GM20431 (cell line): ENCODE data around the gene COL26A1.

Source experiments
- in situ Hi-C: fragments of 300-500 bp; cut with MseI, MboI; formaldehyde crosslinking; loops from one replicate; pipeline ENCODE4 v1.15.0; 2020; ENCODE audit warnings: low sequenced_read_pairs; ENCODE audit not compliant: unreplicated experiment

Gene COL26A1

GRCh38 chr7:101368422-101369165, 5.9 kb downstream of the COL26A1 start:
- in situ Hi-C loops = no loop called here

DNA sequence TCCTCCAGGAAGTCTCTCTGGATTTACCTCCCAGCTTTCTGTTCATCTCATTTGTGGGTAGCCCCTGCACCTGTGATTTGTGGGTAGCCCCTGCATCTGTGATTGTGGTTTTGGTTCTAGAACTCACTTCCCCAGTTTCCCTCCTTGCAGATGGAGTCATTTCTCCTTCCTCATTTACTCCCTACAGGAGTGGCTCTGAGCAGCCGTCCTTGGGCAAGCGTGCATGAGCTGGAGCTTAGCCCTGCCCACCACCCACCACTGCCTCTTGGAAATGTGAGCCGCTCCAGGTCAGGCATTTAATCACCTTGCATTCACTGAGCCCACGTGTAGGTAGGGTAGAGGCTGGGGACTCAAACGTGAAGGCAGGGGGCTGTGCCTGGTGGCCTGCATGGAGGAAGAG, 8.2 kb downstream of the COL26A1 start:
- in situ Hi-C loops = no loop called here

- in situ Hi-C loops = no loop called here
Observed at GRCh38 chr7:101373812-101374614, 11.3 kb downstream of the COL26A1 start.

- in situ Hi-C loops = no loop called here
Observed at GRCh38 chr7:101374990-101375389, 12.3 kb downstream of the COL26A1 start.

- in situ Hi-C loops = no loop called here
Observed at GRCh38 chr7:101376601-101377000, 13.9 kb downstream of the COL26A1 start.

DNA sequence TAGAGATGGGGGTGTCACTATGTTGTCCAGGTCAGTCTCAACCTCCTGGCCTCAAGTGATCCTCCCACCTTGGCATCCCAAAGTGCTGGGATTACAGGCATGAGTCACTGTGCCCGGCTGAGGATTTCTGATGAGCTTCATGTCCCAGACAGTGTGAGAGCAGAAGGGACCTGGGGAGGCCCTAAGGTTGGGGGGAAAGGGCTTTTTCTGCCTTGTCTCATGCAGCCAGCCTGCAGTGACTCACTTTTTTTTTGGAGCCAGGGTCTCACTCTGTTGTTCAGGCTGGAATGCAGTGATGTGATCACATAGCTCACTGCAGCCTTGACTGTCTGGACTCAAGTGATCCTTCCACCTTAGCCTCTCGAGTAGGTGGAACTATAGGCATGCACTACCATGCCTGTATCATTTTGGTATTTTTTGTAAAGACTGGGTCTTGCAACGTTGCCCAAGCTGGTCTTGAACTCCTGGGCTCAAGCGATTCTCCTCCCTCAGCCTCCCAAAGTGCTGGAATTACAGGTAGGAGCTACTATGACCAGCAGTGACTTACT, 14.6 kb downstream of the COL26A1 start:
- in situ Hi-C loops = no loop called here

DNA sequence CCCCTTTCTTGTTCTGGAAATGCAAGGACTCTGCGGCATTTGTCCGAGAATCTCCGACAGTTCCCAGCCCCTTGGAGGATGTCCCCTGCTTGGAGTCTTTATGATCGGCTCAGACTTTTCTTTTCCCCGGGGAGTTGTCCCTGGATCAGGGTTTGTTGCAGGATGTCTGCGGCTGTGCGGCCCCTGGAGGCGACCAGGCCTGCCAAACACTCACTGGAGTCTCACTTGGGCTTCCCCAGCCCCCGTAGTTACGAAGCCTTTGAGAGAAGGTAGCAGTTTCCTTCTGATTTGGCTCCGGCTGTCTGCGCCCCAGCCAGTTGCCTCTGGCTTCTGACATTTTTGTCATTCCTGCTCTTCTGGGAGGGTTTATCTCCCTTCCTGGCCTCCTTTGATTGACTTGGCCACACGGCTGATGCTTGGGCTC, 16.1 kb downstream of the COL26A1 start:
- in situ Hi-C loops = no loop called here

GRCh38 chr7:101379302-101379701, 16.6 kb downstream of the COL26A1 start:
- in situ Hi-C loops = no loop called here

DNA sequence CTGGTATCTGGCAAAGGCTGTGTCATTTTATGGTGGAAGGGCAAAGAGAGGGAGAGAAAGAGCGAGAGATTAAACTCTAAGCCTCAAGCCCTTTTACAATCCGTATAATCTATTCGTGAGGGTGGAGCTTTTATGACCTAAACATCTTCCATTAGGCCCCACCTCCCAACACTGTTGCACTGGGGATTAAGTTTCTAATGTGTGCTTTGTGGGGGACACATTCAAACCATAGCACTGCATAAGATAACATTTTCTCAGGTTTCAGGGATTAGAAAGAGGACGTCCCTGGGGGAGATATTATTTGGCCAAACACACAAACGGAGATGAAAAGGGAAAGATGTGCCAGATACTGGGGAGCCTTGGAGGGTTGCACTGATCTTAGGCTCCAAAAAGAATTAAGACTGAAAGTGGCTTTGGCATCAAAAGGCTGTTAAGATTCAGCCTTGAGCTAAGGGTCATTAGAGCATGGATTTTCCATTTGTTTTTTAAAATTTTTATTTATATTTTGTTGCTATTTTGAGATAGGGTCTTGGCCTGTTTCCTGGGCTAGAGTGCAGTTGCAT, 19.0 kb downstream of the COL26A1 start:
- in situ Hi-C loops = no loop called here

DNA sequence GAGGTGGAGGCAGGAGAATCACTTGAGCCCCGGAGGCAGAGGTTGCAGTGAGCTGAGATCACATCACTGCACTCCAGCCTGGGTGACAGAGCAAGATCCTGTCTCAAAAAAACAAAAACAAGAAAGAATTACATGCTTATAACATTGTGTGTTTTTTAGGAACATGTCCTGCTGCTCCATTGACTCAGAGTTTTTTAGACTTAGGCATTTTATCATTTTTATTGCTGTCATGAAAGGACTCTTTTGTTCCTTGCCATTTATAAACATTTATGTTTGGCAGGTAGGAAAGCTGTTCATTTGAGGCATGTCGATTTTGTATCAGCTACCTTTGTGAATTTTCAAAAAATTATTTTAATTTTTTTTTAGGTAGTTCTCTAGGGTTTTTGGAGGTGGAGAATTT, 20.3 kb downstream of the COL26A1 start:
- in situ Hi-C loops = no loop called here

- in situ Hi-C loops = no loop called here
Observed at GRCh38 chr7:101386177-101386557, 23.5 kb downstream of the COL26A1 start.

DNA sequence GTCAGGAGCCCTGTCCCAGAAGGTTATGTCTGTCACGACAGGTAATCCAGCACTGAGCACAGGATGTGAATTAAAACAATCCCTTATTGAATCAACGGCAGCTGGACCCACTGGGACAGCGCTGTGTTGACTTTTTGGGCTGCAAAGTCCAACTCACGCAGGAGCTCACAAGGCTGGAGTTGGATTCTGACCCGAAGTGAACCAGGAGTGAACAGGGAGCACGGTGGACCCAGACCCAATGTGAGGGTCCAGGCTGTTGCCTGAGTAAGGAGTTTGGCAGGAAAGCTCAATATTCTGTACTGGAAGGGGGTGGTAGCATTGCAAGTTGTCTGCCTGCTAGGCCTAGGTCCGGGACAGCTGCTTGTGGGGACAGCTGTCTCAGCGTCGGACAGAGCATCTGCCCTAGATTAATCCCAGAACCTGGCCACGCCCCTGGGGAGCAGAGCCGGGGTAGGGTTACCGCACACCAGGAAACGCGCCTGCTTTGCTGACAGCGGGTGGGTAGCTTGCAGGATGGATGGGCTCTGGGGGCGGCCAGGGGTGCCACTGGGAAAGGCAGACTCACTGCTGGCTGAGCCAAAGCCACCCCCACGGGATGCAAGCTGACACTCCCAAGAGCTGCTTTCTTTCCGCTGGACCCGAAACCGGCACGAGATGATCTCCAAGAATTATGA, 24.0 kb downstream of the COL26A1 start:
- in situ Hi-C loops = no loop called here

DNA sequence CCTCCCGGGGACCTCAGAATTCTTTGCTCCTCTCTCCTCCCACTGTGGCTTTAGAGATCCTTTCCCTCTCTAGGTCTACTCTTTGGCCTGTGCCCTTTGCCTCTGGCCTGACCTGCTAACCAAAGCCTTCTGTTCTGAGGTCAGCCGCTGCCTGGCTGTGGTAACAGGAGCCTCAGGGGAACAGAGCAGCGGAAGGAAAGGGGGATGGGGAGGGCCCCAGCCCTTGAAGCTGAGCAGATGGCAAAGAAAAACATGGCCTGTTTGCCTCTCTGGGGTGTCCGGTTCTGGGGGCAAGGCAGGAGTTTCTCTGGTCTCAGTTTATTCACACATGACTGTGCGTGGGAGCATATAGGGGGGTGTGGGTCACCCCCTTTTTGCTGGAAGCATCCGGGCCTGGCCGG, 28.2 kb downstream of the COL26A1 start:
- in situ Hi-C loops = no loop called here

- in situ Hi-C loops = no loop called here
Observed at GRCh38 chr7:101391991-101392390, 29.3 kb downstream of the COL26A1 start.

DNA sequence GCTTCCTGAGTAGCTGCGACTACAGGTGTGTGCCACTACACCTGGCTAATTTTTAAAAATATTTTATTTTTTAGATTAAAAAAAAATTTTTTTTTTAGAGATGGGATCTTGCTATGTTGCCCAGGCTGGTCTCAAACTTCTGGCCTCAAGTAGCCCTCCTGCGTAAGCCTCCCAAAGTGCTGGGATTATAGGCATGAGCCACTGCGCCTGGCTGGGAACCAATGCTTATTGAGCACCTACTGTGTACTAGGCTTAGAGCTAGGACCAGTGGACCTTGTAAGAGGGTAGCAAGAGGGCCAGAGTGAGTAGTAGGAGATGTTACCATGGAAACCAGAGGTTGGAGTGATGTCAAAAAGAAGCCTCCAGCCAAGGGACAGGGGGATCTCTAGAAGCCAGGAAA, 31.2 kb downstream of the COL26A1 start:
- in situ Hi-C loops = no loop called here

DNA sequence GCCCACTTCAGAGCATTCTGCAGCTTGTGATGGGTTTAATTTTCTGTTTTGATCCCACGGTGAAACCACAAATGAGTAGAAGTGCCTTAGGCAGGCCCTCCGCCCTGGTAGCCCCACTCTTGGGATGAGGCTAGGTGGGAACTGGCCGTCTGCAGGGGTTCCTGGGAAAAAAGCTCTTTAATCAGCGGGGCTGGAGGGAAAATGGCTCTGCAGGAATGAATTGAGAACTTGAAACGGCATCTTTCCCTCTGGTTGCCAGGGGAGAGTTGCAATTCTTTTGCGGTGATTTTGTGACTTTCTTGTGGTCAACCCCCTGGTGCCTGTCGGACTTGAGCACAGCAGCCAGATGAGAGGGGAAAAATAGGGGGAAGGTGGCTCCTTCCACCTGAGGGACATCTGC, 32.7 kb downstream of the COL26A1 start:
- in situ Hi-C loops = no loop called here

- in situ Hi-C loops = no loop called here
Observed at GRCh38 chr7:101397243-101397642, 34.6 kb downstream of the COL26A1 start.

DNA sequence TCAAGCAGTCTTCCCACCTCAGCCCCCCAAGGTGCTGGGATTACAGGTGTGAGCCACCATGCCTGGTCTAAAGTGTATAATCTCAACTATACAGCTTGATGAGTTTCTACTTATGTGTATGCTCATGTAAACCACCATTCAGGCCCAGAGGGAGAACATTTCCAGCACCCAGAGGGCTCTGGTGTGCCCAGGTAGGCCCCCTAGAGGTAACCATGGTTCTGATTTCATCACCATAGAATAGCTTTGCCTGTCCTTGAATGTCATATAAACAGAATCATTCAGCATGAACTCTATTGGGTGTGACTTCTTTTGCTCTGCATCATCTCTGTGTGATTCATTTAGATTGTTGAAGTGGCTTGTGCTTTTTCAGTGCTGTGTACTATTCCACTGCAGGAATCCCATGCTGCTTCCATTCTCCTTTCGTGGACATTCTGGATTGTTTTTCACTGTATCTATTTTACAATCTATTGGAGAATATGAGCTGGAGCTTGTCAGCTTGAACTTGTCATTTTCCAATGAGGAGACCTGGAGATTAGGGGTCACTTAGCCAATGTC, 35.2 kb downstream of the COL26A1 start:
- in situ Hi-C loops = no loop called here

DNA sequence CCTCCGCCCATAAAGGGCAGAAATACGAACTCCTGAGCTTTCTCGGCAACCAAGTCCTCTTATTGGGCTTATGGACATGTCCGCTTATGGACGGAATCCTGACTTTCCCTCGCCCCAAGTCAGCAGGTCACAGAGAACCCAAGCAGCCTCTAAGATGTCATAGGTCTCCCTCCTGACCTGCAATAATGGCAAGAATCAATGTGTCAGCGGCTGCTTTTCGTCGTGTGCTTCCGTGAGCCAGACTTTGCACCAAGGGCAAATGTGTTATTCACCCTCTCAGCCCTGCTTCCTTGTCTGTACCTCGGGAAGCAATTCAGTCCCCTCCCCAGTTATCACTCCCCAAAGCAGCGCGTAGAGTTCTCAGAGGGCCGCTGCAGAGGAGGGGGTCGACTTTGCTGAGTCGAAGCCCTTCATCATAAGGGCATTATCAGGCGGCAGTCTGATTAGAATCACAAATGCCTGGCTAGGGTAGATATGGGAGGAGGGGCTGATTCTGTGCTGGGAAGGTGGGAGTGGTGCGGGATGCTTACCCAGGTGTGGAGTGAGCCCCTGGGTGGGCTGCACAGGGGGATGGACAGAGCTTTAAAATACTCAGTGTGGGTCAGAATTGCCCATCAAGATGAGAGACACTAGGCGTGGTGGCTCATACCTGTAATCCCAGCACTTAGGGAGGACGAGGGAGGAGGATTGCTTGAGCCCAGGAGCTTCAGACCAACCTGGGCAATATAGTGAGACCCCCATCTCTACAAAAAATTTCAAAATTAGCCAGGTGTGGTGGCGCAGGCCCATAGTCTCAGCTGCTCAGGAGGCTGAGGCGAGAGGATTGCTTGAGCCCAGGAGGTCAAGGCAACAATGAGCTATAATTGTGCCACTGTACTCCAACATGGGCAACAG, 36.0 kb downstream of the COL26A1 start:
- in situ Hi-C loops = no loop called here
